ENCODE data around the gene FADS2. TPM values are rescaled to one million over a fixed set of nuclear protein-coding genes. Genes with fewer than 3 reads are reported as not detected.

The FADS2 gene
- total and polyA plus RNA-seq, 9 of the 15 experiments (the other 6 are each of a cell fraction or from before 2014, with no cell fraction given): 2.9 to 42.8 (median 16.2) TPM

DNA sequence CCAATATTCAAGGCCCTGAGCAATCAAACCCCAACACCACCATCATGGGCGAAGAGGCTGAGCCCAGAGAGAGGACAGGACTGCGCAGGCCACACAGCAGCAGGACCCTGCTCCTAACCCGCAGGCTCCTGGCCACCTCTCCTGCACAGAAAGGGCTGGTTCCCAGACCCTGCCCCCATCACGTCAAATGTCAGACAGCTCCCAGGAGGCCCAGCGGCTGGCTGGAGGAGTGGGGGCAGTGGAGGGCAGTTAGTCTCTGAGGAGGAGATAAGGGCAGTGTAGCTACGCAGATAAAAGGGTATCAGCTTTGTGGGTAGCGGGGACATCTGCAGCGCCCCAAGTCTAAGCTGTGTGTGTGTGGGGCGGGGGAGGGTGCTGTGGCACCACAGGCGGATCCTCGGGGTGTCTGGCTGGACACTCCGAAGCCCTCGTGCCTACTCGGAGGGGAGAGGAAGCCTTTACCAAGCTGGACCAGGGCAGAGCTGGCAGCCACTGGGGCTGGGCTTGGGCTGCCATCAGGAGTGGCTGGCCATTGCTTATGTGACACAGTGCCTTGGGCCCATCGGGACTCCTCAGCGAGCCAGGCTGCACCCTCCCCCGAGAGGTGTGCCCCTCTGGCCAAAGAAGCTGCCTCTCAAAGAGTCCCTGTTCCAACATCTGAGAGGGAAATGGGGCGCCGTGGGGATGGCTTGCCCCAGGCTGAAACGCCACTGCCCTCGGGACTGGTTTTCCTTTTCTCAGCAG, 41.8 kb downstream of the FADS2 start (continued):
- TF ChIP-seq SLC30A9 (CRISPR knock-in tag; IDR thresholded peaks at IDR 0.05) (no peak), ZNF282 (CRISPR knock-in tag; IDR thresholded peaks at IDR 0.05) (no peak), EWSR1 (IDR thresholded peaks at IDR 0.05; ENCODE audit: borderline replicate concordance, low read depth, partially characterized antibody) (no peak), POLR2H (tag; IDR thresholded peaks at IDR 0.05; ENCODE audit: low read depth) (no peak), ZNF316 (IDR thresholded peaks at IDR 0.05) (no peak), PHB2 (IDR thresholded peaks at IDR 0.05; ENCODE audit: low read depth) (peak; percentile 82; the same call in 1 of the 2 replicates), CBFA2T3 (IDR thresholded peaks at IDR 0.05) (peak; percentile 98), ELF2 (CRISPR knock-in tag; IDR thresholded peaks at IDR 0.05) (no peak), MAFK (IDR thresholded peaks at IDR 0.05; ENCODE audit: low read length) (no peak), TAF7 (tag; IDR thresholded peaks at IDR 0.05) (no peak), ZNF592 (IDR thresholded peaks at IDR 0.05) (peak; percentile 98), ZNF140 (CRISPR knock-in tag; IDR thresholded peaks at IDR 0.05) (no peak), JUND (IDR thresholded peaks at IDR 0.05; ENCODE audit: borderline replicate concordance, low read depth, low read length) (peak; percentile 76), JUND (tag; IDR thresholded peaks at IDR 0.05; ENCODE audit: borderline replicate concordance, low read depth, low read length) (peak; percentile 77; the same call in 2 of the 3 replicates), DLX4 (CRISPR knock-in tag; IDR thresholded peaks at IDR 0.05) (no peak), ZC3H11A (IDR thresholded peaks at IDR 0.05; ENCODE audit: low read depth, low read length) (no peak), ZNF324 (CRISPR knock-in tag; IDR thresholded peaks at IDR 0.05) (0 out of 2 replicates have a peak, but pooled peaks have one; percentile 15), EHMT2 (IDR thresholded peaks at IDR 0.05) (no peak)
- TF ChIP-seq, protein P1, sequence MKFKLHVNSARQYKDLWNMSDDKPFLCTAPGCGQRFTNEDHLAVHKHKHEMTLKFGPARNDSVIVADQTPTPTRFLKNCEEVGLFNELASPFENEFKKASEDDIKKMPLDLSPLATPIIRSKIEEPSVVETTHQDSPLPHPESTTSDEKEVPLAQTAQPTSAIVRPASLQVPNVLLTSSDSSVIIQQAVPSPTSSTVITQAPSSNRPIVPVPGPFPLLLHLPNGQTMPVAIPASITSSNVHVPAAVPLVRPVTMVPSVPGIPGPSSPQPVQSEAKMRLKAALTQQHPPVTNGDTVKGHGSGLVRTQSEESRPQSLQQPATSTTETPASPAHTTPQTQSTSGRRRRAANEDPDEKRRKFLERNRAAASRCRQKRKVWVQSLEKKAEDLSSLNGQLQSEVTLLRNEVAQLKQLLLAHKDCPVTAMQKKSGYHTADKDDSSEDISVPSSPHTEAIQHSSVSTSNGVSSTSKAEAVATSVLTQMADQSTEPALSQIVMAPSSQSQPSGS (CRISPR knock-in tag; IDR thresholded peaks at IDR 0.05): no peak
- TF ChIP-seq, protein P2, sequence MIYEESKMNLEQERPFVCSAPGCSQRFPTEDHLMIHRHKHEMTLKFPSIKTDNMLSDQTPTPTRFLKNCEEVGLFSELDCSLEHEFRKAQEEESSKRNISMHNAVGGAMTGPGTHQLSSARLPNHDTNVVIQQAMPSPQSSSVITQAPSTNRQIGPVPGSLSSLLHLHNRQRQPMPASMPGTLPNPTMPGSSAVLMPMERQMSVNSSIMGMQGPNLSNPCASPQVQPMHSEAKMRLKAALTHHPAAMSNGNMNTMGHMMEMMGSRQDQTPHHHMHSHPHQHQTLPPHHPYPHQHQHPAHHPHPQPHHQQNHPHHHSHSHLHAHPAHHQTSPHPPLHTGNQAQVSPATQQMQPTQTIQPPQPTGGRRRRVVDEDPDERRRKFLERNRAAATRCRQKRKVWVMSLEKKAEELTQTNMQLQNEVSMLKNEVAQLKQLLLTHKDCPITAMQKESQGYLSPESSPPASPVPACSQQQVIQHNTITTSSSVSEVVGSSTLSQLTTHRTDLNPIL (CRISPR knock-in tag; IDR thresholded peaks at IDR 0.05): peak; percentile 66; the same call in 1 of the 2 replicates
- TF ChIP-seq, protein P3, sequence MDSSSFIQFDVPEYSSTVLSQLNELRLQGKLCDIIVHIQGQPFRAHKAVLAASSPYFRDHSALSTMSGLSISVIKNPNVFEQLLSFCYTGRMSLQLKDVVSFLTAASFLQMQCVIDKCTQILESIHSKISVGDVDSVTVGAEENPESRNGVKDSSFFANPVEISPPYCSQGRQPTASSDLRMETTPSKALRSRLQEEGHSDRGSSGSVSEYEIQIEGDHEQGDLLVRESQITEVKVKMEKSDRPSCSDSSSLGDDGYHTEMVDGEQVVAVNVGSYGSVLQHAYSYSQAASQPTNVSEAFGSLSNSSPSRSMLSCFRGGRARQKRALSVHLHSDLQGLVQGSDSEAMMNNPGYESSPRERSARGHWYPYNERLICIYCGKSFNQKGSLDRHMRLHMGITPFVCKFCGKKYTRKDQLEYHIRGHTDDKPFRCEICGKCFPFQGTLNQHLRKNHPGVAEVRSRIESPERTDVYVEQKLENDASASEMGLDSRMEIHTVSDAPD (CRISPR knock-in tag; IDR thresholded peaks at IDR 0.05): no peak
